GM12891 (cell line): ENCODE results near the gene SMIM38.
"Not testable (repeated sequence)": the region's sequence is repeated elsewhere in the genome, so short reads cannot be mapped to it uniquely, and the experiment has no call there.

Experiments
- DNase-seq: peaks from one replicate; pipeline ENCODE4 v3.0.0; 2011; ENCODE audit warnings: low spot score; ENCODE audit not compliant: insufficient read length
- FAIRE-seq: peaks from 2 replicates; lab custom pipeline; 2011; peaks lifted over from hg19 to GRCh38; lab: Jason Lieb, UNC
- PAX5 ChIP-seq: IDR thresholded peaks from 2 replicates; pipeline ENCODE4 v1.6.1; 2011; ENCODE audit warnings: low read length, moderate library complexity, mild to moderate bottlenecking; ENCODE audit not compliant: insufficient read depth, severe bottlenecking
- POLR2A ChIP-seq: IDR thresholded peaks from 2 replicates; pipeline ENCODE4 v1.6.1; 2011; ENCODE audit warnings: low read depth, low read length, control low read depth
- POLR2AphosphoS5 ChIP-seq: IDR thresholded peaks from 2 replicates; pipeline ENCODE4 v1.6.1; 2011; ENCODE audit warnings: low read depth, low read length, control low read depth
- POU2F2 ChIP-seq: IDR thresholded peaks from 2 replicates; pipeline ENCODE4 v1.6.1; 2011; ENCODE audit warnings: low read depth, mild to moderate bottlenecking, control low read depth, low read length, moderate library complexity
- SPI1 ChIP-seq: IDR thresholded peaks from 2 replicates; pipeline ENCODE4 v1.6.1; 2011; ENCODE audit warnings: low read depth, low read length, control low read depth
- TAF1 ChIP-seq: IDR thresholded peaks from 2 replicates; pipeline ENCODE4 v1.6.1; 2011; ENCODE audit warnings: low read depth, low read length, control low read depth

The SMIM38 gene

GRCh38 chr11:69131121-69131566 lies 24.6 kb upstream of the SMIM38 start:
- DNase-seq (no peak), FAIRE-seq (no peak)
- no peak for TF ChIP-seq TAF1
- no peak for TF ChIP-seq POLR2A
- no peak for TF ChIP-seq SPI1
- no peak for TF ChIP-seq POLR2AphosphoS5
- no peak for TF ChIP-seq POU2F2
- no peak for TF ChIP-seq PAX5

GRCh38 chr11:69131644-69132300 lies 24.0 kb upstream of the SMIM38 start:
- TF ChIP-seq SPI1 (no peak), PAX5 (no peak), TAF1 (no peak), POLR2A (no peak), POU2F2 (no peak)
- no peak for DNase-seq
- FAIRE-seq = no peak

GRCh38 chr11:69132301-69132670 lies 23.4 kb upstream of the SMIM38 start:
- no peak for DNase-seq
- FAIRE-seq = no peak
- no peak for TF ChIP-seq PAX5

GRCh38 chr11:69133251-69133650 lies 22.5 kb upstream of the SMIM38 start:
- FAIRE-seq = no peak

GRCh38 chr11:69134182-69134581 lies 21.6 kb upstream of the SMIM38 start:
- TF ChIP-seq PAX5 (peak; percentile 77), SPI1 (peak; percentile 90)
- not testable (repeated sequence) for FAIRE-seq, DNase-seq

More at GRCh38 chr11:69133251-69133650, 22.5 kb upstream of the SMIM38 start:
- DNase-seq = no peak
- TF ChIP-seq POLR2A = no peak
- no peak for TF ChIP-seq SPI1
- no peak for TF ChIP-seq POU2F2
- TF ChIP-seq TAF1 = no peak
- TF ChIP-seq POLR2AphosphoS5 = no peak

GRCh38 chr11:69134957-69135356 lies 20.8 kb upstream of the SMIM38 start:
- FAIRE-seq = no peak
- TF ChIP-seq SPI1 = no peak
- no peak for TF ChIP-seq POLR2A
- TF ChIP-seq PAX5 = no peak
- no peak for TF ChIP-seq TAF1
- no peak for TF ChIP-seq POU2F2
- TF ChIP-seq POLR2AphosphoS5 = no peak
- DNase-seq = no peak

- TF ChIP-seq POU2F2 (no peak), PAX5 (no peak), POLR2AphosphoS5 (no peak), POLR2A (no peak), SPI1 (no peak), TAF1 (no peak)
- no peak for DNase-seq
- FAIRE-seq = no peak
Measured at GRCh38 chr11:69135420-69136363, 20.0 kb upstream of the SMIM38 start.

GRCh38 chr11:69136471-69136870 lies 19.3 kb upstream of the SMIM38 start:
- FAIRE-seq (no peak), DNase-seq (no peak)
- TF ChIP-seq POLR2A = no peak
- no peak for TF ChIP-seq POU2F2
- no peak for TF ChIP-seq SPI1
- TF ChIP-seq POLR2AphosphoS5 = no peak
- TF ChIP-seq TAF1 = no peak
- TF ChIP-seq PAX5 = no peak

- FAIRE-seq (no peak), DNase-seq (no peak)
- TF ChIP-seq SPI1 = no peak
- TF ChIP-seq TAF1 = no peak
- TF ChIP-seq POLR2AphosphoS5 = no peak
- no peak for TF ChIP-seq POLR2A
- TF ChIP-seq POU2F2 = no peak
- TF ChIP-seq PAX5 = no peak
Measured at GRCh38 chr11:69137151-69137844, 18.4 kb upstream of the SMIM38 start.
